Vagina (tissue), 2 donors: Measurements from ENCODE around the gene MAIP1.

Source experiments
- POLR2A ChIP-seq, 2 donors: fragments of 450-650 bp; IDR thresholded peaks; one replicate each; pipeline ENCODE4 v1.6.1; 2017; ENCODE audit warnings: antibody characterized with exemption in 2 of 2, mild to moderate bottlenecking in 2 of 2, moderate library complexity in 2 of 2
- POLR2AphosphoS5 ChIP-seq, 2 donors: sonication (generic); formaldehyde crosslinking; IDR thresholded peaks; one replicate each; pipeline ENCODE4 v1.9.0; 2017; ENCODE audit warnings: antibody characterized with exemption in 2 of 2, mild to moderate bottlenecking in 2 of 2, low read depth in 1 of 2; ENCODE audit not compliant: insufficient read depth in 1 of 2
- TF ChIP-seq, protein P1 (sequence below), 3 experiments: fragments of 450-650 bp in 2 of 3; fragments of 200-600 bp in 1 of 3; sonication (generic) in 1 of 3; IDR thresholded peaks; one replicate each; pipeline ENCODE4 v1.5.1; 2017 to 2019; ENCODE audit warnings: antibody characterized with exemption in 3 of 3, mild to moderate bottlenecking in 2 of 3, moderate library complexity in 2 of 3

DNA sequence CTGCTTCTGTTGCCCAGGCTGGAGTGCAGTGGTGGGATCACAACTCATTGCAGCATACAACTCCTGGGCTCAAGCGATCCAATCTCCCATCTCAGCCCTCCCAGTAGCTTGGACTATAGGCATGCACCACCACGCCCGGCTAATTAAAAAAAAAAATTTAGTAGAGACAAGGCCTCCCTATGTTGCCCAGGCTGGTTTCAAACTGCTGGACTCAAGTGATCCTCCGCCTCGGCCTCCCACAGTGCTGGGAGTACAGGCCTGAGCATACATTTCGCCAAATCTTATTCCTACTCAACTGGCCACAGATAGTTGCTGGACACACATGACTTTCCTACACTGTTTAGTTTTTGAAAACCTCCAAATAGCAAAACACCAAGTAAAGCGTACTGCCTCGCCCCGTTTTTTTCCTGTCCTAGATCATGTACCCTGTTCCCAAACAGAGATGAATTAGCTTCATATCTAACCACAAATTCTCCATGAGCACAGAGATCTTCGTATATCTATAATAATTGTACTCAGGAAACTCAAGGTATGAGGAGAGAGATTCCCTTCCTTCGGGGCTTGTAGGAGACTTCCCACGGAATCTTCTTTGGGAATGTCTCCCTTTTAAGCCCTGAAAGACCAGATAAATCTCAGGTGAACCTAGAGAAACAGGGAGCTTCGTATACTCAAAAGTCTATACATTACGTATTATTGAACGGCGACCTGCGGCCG lies 44.9 kb upstream of the MAIP1 start:
- TF ChIP-seq POLR2A (IDR thresholded peaks at IDR 0.05): no peak
- TF ChIP-seq, protein P1, sequence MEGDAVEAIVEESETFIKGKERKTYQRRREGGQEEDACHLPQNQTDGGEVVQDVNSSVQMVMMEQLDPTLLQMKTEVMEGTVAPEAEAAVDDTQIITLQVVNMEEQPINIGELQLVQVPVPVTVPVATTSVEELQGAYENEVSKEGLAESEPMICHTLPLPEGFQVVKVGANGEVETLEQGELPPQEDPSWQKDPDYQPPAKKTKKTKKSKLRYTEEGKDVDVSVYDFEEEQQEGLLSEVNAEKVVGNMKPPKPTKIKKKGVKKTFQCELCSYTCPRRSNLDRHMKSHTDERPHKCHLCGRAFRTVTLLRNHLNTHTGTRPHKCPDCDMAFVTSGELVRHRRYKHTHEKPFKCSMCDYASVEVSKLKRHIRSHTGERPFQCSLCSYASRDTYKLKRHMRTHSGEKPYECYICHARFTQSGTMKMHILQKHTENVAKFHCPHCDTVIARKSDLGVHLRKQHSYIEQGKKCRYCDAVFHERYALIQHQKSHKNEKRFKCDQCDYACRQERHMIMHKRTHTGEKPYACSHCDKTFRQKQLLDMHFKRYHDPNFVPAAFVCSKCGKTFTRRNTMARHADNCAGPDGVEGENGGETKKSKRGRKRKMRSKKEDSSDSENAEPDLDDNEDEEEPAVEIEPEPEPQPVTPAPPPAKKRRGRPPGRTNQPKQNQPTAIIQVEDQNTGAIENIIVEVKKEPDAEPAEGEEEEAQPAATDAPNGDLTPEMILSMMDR (IDR thresholded peaks at IDR 0.05): no peak
- no peak for TF ChIP-seq POLR2AphosphoS5 (IDR thresholded peaks at IDR 0.05; ENCODE audit: insufficient read depth in 1 of 2, low read depth in 1 of 2)
